Heart left ventricle (tissue), 16 donors: ENCODE data around the gene UBE2U. TPM values are rescaled to one million over a fixed set of nuclear protein-coding genes. Genes with fewer than 3 reads are reported as not detected.

Experiments
- ATAC-seq, 4 donors: fragments of 200-7000 bp; cut with Tn5 transposase; one replicate each; pipeline ENCODE4 v1.9.1; 2020 to 2022; ENCODE audit warnings: moderate library complexity in 4 of 4, mild to moderate bottlenecking in 3 of 4, moderate number of reproducible peaks in 1 of 4
- DNase-seq, 5 donors: peaks; one replicate each; pipeline ENCODE4 v3.0.0-alpha.2; 2020
- H3K27ac ChIP-seq, 12 donors: fragments of 200-600 bp; sonication (generic) in 4 of 12; one replicate each; pipeline versions ENCODE4 v1.5.0 to v1.8.0; 2016 to 2022; ENCODE audit warnings: mild to moderate bottlenecking in 2 of 12
- H3K27me3 ChIP-seq, 9 donors: fragments of 200-600 bp; sonication (generic) in 2 of 9; one replicate each; pipeline versions ENCODE4 v1.5.1 to v1.8.0; 2016 to 2022; ENCODE audit warnings: mild to moderate bottlenecking in 3 of 9
- H3K36me3 ChIP-seq, 9 donors: fragments of 200-600 bp; sonication (generic) in 2 of 9; one replicate each; pipeline versions ENCODE4 v1.5.0 to v1.8.0; 2018 to 2022; ENCODE audit warnings: mild to moderate bottlenecking in 2 of 9
- H3K4me1 ChIP-seq, 12 donors: fragments of 200-600 bp; sonication (generic) in 4 of 12; one replicate each; pipeline versions ENCODE4 v1.5.0 to v1.8.0; 2016 to 2022; ENCODE audit warnings: mild to moderate bottlenecking in 3 of 12
- H3K4me3 ChIP-seq, 12 donors: fragments of 200-600 bp; sonication (generic) in 4 of 12; one replicate each; pipeline versions ENCODE4 v1.5.0 to v1.8.0; 2017 to 2022; ENCODE audit warnings: mild to moderate bottlenecking in 9 of 12, moderate library complexity in 4 of 12
- H3K9me3 ChIP-seq, 12 donors: fragments of 200-600 bp; sonication (generic) in 4 of 12; one replicate each; pipeline versions ENCODE4 v1.5.0 to v1.8.0; 2016 to 2022; ENCODE audit warnings: mild to moderate bottlenecking in 1 of 12
- CTCF ChIP-seq, 12 donors: fragments of 200-600 bp; sonication (generic) in 4 of 12; IDR thresholded peaks; one replicate each; pipeline versions ENCODE4 v1.5.0 to v1.8.0; 2018 to 2022; ENCODE audit warnings: antibody characterized with exemption in 12 of 12, mild to moderate bottlenecking in 5 of 12
- POLR2A ChIP-seq, 2 donors: fragments of 450-650 bp; IDR thresholded peaks; one replicate each; pipeline ENCODE4 v1.6.1; 2017; ENCODE audit warnings: antibody characterized with exemption in 2 of 2, mild to moderate bottlenecking in 2 of 2, moderate library complexity in 2 of 2
- WGBS, 4 donors: extraction: QIAGEN DNeasy Blood & Tissue Kit in 2 of 4; methylation state at CpG; one replicate each; pipeline versions ENCODE4 v1.1.5 to v1.1.7; 2013 to 2018; 5-methylcytosine and 5-hydroxymethylcytosine counted together
- intact Hi-C, 10 donors: fragments of 100-400 bp; cut with DNase I; formaldehyde crosslinking; loops; one replicate each; pipeline versions ENCODE4 v1.11.1 to v1.14.2; 2022
- polyA plus RNA-seq, 2 donors: library from polyadenylated mRNA; stranded (reverse); fragments of 200-250 nt; gene quantifications; one replicate each; pipeline ENCODE4 v1.2.3, GENCODE V29; 2013
- total RNA-seq, 9 donors: library from RNA; depleted of rRNA in 2 of 9; stranded (reverse); fragments of >200 nt in 2 of 9; fragmentation: NEBNext Ultra II Directional in 3 of 9; extraction: Animal tissue kit (Norgen Biotek cat#: 25700) in 3 of 9; gene quantifications; one replicate each; pipeline versions ENCODE4 v1.1.0 to v1.2.4, GENCODE V29; 2016 to 2023
- donor health status: ischemic (EF 13 %, LVEDD 7.1; RV severe dilation, severe dysfunction).
- donor health status: healthy with polysubstance abuse.
- donor health status: DM: no; HTN: yes; CAD: no.
- donor health status: DM: no; HTN: no; CAD: no.
- donor health status: ischemic (EF 25% LVEDD 6.9; RV normal size, moderate dysfunction).
- donor health status: ischemic (EF 25% LVEDD 5.7; RV mildly dilated, moderate dysfunction).
- donor health status: healthy.
- donor health status: DM: yes; HTN: yes; CAD: no.
- donor health status: ischemic (EF 35%, LVEDD 5.7; RV mildly dilated, moderate dysfunction).
- donor health status: nonischemic (EF 11% LVEDD 7.7; RV severe dilation, severe dysfunction).
- donor health status: DM: yes; HTN: yes; CAD: no.
- donor health status: PGD.
- donor health status: ischemic (EF 29% LVEDD 5.4; RV normal size, mild dysfunction).
- donor health status: nonischemic (EF 23%, LVEDD 6.1; RV moderate dilation, normal function).

Gene UBE2U
- total and polyA plus RNA-seq, 11 donors: 0.19 to 2.7 (median 2.5) TPM; not detected in 8

DNA sequence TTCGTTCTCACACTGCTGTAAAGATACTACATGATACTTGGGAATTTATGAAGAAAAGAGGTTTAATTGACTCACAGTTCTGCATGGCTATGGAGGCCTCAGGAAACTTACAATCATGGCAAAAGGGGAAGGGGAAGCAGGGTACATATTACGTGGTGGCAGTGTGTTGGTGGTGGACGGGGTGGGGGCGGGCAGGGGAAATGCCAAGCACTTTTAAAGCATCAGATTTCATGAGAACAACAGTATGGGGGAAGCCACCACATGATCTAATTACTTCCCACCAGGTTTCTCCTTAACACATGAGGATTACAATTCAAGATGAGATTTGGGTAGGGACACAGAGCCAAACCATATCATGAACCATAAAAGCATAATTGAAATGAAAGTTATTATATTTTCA lies 88.5 kb downstream of the UBE2U start:
- WGBS, 4 donors: 72 to 85% (median 83%) methylated on average over 4 of the region's 4 CpGs
- Histone ChIP-seq H3K9me3 (no peaks in the 10 kb centered on the region), H3K4me3 (no peak overlapping the region), H3K27me3 (no peaks in the 10 kb centered on the region), H3K4me1 (no peaks in the 10 kb centered on the region), H3K27ac (no peak overlapping the region), H3K36me3 (no peaks in the 10 kb centered on the region)
- ATAC-seq (no peak), DNase-seq (no peak)
- TF ChIP-seq POLR2A (IDR thresholded peaks at IDR 0.05): no peak
- no peak for TF ChIP-seq CTCF (IDR thresholded peaks at IDR 0.05)
- intact Hi-C loops: no loop called here

- TF ChIP-seq POLR2A (IDR thresholded peaks at IDR 0.05) (no peak), CTCF (IDR thresholded peaks at IDR 0.05) (no peak)
- ATAC-seq (no peak), DNase-seq (no peak)
- H3K27ac ChIP-seq: no peak overlapping the region
- H3K4me3 ChIP-seq: no peak overlapping the region
- H3K9me3 ChIP-seq: peaks cover 0 to 3% (median 0%) of the 10 kb centered on the region in 12 donors
- no peaks in the 10 kb centered on the region for H3K4me1 ChIP-seq
- 83 to 94% (median 88%) methylated on average over 1 of the region's 1 CpG for WGBS, 4 donors
- H3K27me3 ChIP-seq: no peaks in the 10 kb centered on the region
- H3K36me3 ChIP-seq: no peaks in the 10 kb centered on the region
- intact Hi-C loops: no loop called here
Measured at GRCh38 chr1:64292399-64292798, 89.0 kb downstream of the UBE2U start.

- Histone ChIP-seq H3K27me3 (no peaks in the 10 kb centered on the region), H3K4me3 (no peak overlapping the region), H3K27ac (no peak overlapping the region), H3K36me3 (no peaks in the 10 kb centered on the region), H3K9me3 (peaks cover 0 to 8% (median 0%) of the 10 kb centered on the region in 12 donors), H3K4me1 (no peaks in the 10 kb centered on the region)
- WGBS, 4 donors: 56 to 72% (median 71%) methylated on average over 4 of the region's 4 CpGs
- intact Hi-C loops: no loop called here
- no peak for TF ChIP-seq CTCF (IDR thresholded peaks at IDR 0.05)
- no peak for TF ChIP-seq POLR2A (IDR thresholded peaks at IDR 0.05)
- ATAC-seq (peak in 1 of 4 donors; percentile 39), DNase-seq (no peak)
Measured at GRCh38 chr1:64293820-64294219, 90.4 kb downstream of the UBE2U start.

GRCh38 chr1:64295136-64295535 lies 91.7 kb downstream of the UBE2U start:
- no peaks in the 10 kb centered on the region for H3K27me3 ChIP-seq
- H3K27ac ChIP-seq: no peak overlapping the region
- H3K4me1 ChIP-seq: no peaks in the 10 kb centered on the region
- no peaks in the 10 kb centered on the region for H3K36me3 ChIP-seq
- intact Hi-C loops: no loop called here
- H3K4me3 ChIP-seq: no peak overlapping the region
- peaks cover 0 to 8% (median 0%) of the 10 kb centered on the region in 12 donors for H3K9me3 ChIP-seq
- ATAC-seq (no peak), DNase-seq (no peak)
- WGBS, 4 donors: 58 to 74% (median 67%) methylated on average over 2 of the region's 2 CpGs
- TF ChIP-seq CTCF (IDR thresholded peaks at IDR 0.05) (no peak), POLR2A (IDR thresholded peaks at IDR 0.05) (no peak)
